Neural progenitor cell (in vitro differentiated cells): ENCODE measurements around the gene TOR1AIP2. TPM values are rescaled to one million over a fixed set of nuclear protein-coding genes. Genes with fewer than 3 reads are reported as not detected.

ENCODE experiments used
- DNase-seq: peaks from one replicate; pipeline ENCODE4 v3.0.0-alpha.2; 2016; ENCODE audit warnings: low spot score
- H2AFZ ChIP-seq: fragments of 200-600 bp; sonication (generic); replicated peaks from 2 replicates; pipeline ENCODE4 v1.6.1; 2016; ENCODE audit warnings: antibody characterized with exemption
- H3F3A ChIP-seq: fragments of 200-600 bp; sonication (generic); 2 replicates; pipeline ENCODE4 v1.6.1; 2016; ENCODE audit warnings: antibody characterized with exemption, low read depth
- H3K27ac ChIP-seq: fragments of 200-600 bp; sonication (generic); 2 replicates; pipeline ENCODE4 v1.5.1; 2016; ENCODE audit warnings: mild to moderate bottlenecking
- H3K27me3 ChIP-seq: fragments of 200-600 bp; sonication (generic); 2 replicates; pipeline ENCODE4 v1.6.1; 2016; ENCODE audit warnings: mild to moderate bottlenecking, moderate library complexity
- H3K36me3 ChIP-seq: fragments of 200-600 bp; sonication (generic); 2 replicates; pipeline ENCODE4 v1.5.1; 2016
- H3K4me1 ChIP-seq: fragments of 200-600 bp; sonication (generic); 2 replicates; pipeline ENCODE4 v1.6.1; 2016; ENCODE audit warnings: mixed run types
- H3K4me2 ChIP-seq: fragments of 200-600 bp; sonication (generic); 2 replicates; pipeline ENCODE4 v1.6.1; 2016
- H3K4me3 ChIP-seq: fragments of 200-600 bp; sonication (generic); 2 replicates; pipeline ENCODE4 v1.5.1; 2016
- H3K79me2 ChIP-seq: fragments of 200-600 bp; sonication (generic); 2 replicates; pipeline ENCODE4 v1.6.1; 2016; ENCODE audit warnings: low read depth
- H3K9ac ChIP-seq: fragments of 200-600 bp; sonication (generic); 2 replicates; pipeline ENCODE4 v1.6.1; 2016
- H3K9me3 ChIP-seq: fragments of 200-600 bp; sonication (generic); 2 replicates; pipeline ENCODE4 v1.5.1; 2016; ENCODE audit warnings: low read depth
- H4K20me1 ChIP-seq: fragments of 200-600 bp; sonication (generic); 2 replicates; pipeline ENCODE4 v1.6.1; 2016; ENCODE audit warnings: low read depth
- H3K27ac Mint-ChIP-seq: 3 replicates; pipeline ENCODE4 v1.8.0; 2021; ENCODE audit warnings: mixed read lengths
- H3K27me3 Mint-ChIP-seq: 2 replicates; pipeline ENCODE4 v1.8.0; 2022; ENCODE audit warnings: low read depth, mild to moderate bottlenecking, inconsistent platforms, moderate library complexity, mixed read lengths; ENCODE audit not compliant: insufficient read depth
- H3K36me3 Mint-ChIP-seq: 3 replicates; pipeline ENCODE4 v1.8.0; 2021; ENCODE audit warnings: mixed read lengths
- H3K4me1 Mint-ChIP-seq: 3 replicates; pipeline ENCODE4 v1.8.0; 2021; ENCODE audit warnings: mixed read lengths
- H3K4me3 Mint-ChIP-seq: 3 replicates; pipeline ENCODE4 v1.8.0; 2021; ENCODE audit warnings: mild to moderate bottlenecking, moderate library complexity, mixed read lengths
- H3K9me3 Mint-ChIP-seq: 3 replicates; pipeline ENCODE4 v1.8.0; 2020; ENCODE audit warnings: mixed read lengths
- EZH2 ChIP-seq: fragments of 200-600 bp; sonication (generic); IDR thresholded peaks from 2 replicates; pipeline ENCODE4 v1.6.1; 2017; ENCODE audit warnings: antibody characterized with exemption, mild to moderate bottlenecking, moderate library complexity
- EZH2phosphoT487 ChIP-seq: fragments of 200-600 bp; sonication (generic); IDR thresholded peaks from 2 replicates; pipeline ENCODE4 v1.6.1; 2017; ENCODE audit warnings: antibody characterized with exemption
- total RNA-seq: library from RNA; depleted of rRNA; stranded (reverse); fragments of >200 nt; gene quantifications from 2 replicates; pipeline ENCODE4 v1.2.3, GENCODE V29; 2015; ENCODE audit warnings: low replicate concordance
- TF ChIP-seq, protein P1 (sequence below): fragments of 200-600 bp; sonication (generic); IDR thresholded peaks from 2 replicates; pipeline ENCODE4 v1.5.1; 2017; ENCODE audit warnings: antibody characterized with exemption, mild to moderate bottlenecking

TOR1AIP2 gene
- total RNA-seq, 1 donor from 2014 or later, result 89.5 TPM

DNA sequence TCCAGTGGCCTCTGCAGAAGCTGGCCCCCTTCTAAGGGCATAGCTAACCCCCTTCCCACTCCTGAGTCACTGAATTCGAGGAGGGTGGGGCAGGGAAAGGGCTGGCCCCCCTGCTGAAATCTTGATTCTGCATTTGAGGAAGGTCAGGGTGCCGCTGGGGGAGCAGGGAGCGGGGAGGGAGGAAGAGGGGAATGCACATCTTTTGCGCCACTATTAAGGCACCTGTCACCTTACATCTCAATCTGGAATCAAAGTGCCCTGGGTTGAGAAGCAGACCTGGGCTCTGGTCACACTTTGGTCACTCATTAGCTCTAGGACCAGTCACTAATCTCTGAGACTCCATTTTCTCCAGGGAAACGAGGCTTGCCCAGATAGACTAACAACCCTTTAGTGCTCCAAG is 62.0 kb downstream of the TOR1AIP2 start:
- no peaks in the 10 kb centered on the region for H3F3A ChIP-seq
- TF ChIP-seq EZH2, result no peak
- TF ChIP-seq EZH2phosphoT487, result no peak
- TF ChIP-seq, protein P1, sequence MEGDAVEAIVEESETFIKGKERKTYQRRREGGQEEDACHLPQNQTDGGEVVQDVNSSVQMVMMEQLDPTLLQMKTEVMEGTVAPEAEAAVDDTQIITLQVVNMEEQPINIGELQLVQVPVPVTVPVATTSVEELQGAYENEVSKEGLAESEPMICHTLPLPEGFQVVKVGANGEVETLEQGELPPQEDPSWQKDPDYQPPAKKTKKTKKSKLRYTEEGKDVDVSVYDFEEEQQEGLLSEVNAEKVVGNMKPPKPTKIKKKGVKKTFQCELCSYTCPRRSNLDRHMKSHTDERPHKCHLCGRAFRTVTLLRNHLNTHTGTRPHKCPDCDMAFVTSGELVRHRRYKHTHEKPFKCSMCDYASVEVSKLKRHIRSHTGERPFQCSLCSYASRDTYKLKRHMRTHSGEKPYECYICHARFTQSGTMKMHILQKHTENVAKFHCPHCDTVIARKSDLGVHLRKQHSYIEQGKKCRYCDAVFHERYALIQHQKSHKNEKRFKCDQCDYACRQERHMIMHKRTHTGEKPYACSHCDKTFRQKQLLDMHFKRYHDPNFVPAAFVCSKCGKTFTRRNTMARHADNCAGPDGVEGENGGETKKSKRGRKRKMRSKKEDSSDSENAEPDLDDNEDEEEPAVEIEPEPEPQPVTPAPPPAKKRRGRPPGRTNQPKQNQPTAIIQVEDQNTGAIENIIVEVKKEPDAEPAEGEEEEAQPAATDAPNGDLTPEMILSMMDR, result no peak
- H3K4me3 ChIP-seq, result peak overlapping the region; percentile 58
- no peak for DNase-seq
- Mint-ChIP-seq H3K9me3 (no peaks in the 10 kb centered on the region), H3K27me3 (peaks cover 6% of the 10 kb centered on the region), H3K36me3 (no peaks in the 10 kb centered on the region), H3K4me3 (peak overlapping the region; percentile 90), H3K4me1 (peaks cover 44% of the 10 kb centered on the region), H3K27ac (peak overlapping the region; percentile 33)
- peaks cover 12% of the 10 kb centered on the region for H3K4me1 ChIP-seq
- no peak overlapping the region for H3K27ac ChIP-seq
- no peaks in the 10 kb centered on the region for H3K9me3 ChIP-seq
- no peak overlapping the region for H3K9ac ChIP-seq
- H3K79me2 ChIP-seq, result no peaks in the 10 kb centered on the region
- H3K4me2 ChIP-seq, result peak overlapping the region; percentile 96
- H3K36me3 ChIP-seq, result no peaks in the 10 kb centered on the region
- no peaks in the 10 kb centered on the region for H4K20me1 ChIP-seq
- peaks cover 38% of the 10 kb centered on the region for H3K27me3 ChIP-seq
- peak overlapping the region; percentile 99 for H2AFZ ChIP-seq

DNA sequence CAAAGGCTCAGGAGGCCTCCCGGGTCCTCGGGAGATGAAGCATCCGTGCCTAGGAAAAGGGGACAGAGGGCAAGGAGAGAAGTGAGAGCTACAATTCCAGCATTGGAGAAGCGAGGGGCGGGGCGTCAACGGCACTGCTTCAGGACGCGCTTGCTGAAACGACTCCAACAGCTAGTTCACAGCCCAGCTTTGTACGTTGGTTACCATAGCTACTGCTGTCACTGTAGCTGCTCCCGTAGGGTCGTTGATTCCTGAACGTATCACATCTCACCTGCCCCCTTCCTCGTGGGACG is 63.1 kb downstream of the TOR1AIP2 start:
- peak overlapping the region; percentile 96 for H3K4me2 ChIP-seq
- H3K4me3 ChIP-seq, result peak overlapping the region; percentile 58
- Mint-ChIP-seq H3K27ac (no peak overlapping the region), H3K4me3 (peak overlapping the region; percentile 90), H3K27me3 (peaks cover 7% of the 10 kb centered on the region), H3K36me3 (no peaks in the 10 kb centered on the region), H3K9me3 (no peaks in the 10 kb centered on the region), H3K4me1 (peaks cover 52% of the 10 kb centered on the region)
- no peak overlapping the region for H3K27ac ChIP-seq
- no peaks in the 10 kb centered on the region for H3K79me2 ChIP-seq
- no peak overlapping the region for H3K9ac ChIP-seq
- no peaks in the 10 kb centered on the region for H3K36me3 ChIP-seq
- H3F3A ChIP-seq, result no peaks in the 10 kb centered on the region
- TF ChIP-seq EZH2phosphoT487 (no peak), EZH2 (no peak)
- TF ChIP-seq, protein P1, result no peak
- peaks cover 12% of the 10 kb centered on the region for H3K4me1 ChIP-seq
- peak overlapping the region; percentile 99 for H2AFZ ChIP-seq
- peaks cover 38% of the 10 kb centered on the region for H3K27me3 ChIP-seq
- no peaks in the 10 kb centered on the region for H3K9me3 ChIP-seq
- DNase-seq, result no peak
- H4K20me1 ChIP-seq, result no peaks in the 10 kb centered on the region

DNA sequence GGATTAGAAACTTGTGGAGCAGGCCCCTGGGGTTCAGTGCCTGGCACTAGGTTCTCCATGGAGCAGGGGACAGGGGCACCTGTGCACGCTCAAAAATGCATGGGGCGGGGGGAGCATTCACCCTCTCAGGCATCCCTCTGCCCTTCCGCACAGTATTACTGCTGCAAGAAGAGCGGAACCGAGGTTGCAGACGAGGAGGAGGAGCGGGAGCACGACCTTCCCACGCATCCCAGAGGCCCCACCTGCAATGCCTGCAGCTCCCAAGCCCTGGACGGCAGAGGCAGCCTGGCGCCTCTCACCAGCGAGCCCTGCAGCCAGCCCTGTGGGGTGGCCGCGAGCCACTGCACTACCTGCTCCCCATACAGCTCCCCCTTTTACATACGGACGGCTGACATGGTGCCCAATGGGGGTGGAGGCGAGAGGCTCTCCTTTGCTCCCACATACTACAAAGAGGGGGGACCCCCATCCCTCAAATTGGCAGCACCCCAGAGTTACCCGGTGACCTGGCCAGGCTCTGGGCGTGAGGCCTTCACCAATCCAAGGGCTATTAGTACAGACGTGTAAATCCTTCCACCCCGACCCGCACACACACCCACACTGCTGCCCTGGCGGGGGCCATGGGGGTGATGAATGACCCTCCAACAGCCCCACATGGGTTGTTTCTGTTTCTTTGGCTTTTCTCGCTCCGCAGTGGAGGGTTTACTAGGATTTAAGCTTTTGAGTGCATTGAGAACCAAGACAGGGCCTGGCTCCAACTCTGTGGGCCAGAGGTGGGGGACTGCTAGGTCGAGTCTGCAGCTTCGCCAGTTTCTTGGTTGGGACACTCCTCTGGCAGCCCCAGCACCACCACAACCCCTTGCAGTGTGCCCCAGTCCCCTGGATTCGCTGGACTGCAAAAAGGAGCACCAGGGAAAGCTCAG is 63.7 kb downstream of the TOR1AIP2 start:
- H3K4me1 Mint-ChIP-seq, result peaks cover 51% of the 10 kb centered on the region
- Histone ChIP-seq H3K9ac (no peak overlapping the region), H3K4me3 (peak overlapping the region; percentile 58), H3F3A (no peaks in the 10 kb centered on the region), H3K27ac (no peak overlapping the region), H2AFZ (peak overlapping the region; percentile 99), H3K36me3 (no peaks in the 10 kb centered on the region), H3K79me2 (no peaks in the 10 kb centered on the region), H3K4me2 (peak overlapping the region; percentile 96), H4K20me1 (no peaks in the 10 kb centered on the region), H3K27me3 (peaks cover 38% of the 10 kb centered on the region), H3K9me3 (no peaks in the 10 kb centered on the region), H3K4me1 (peaks cover 12% of the 10 kb centered on the region)
- H3K4me3 Mint-ChIP-seq, result peak overlapping the region; percentile 90
- no peak for DNase-seq
- no peak overlapping the region for H3K27ac Mint-ChIP-seq
- TF ChIP-seq, protein P1, result no peak
- TF ChIP-seq EZH2phosphoT487 (no peak), EZH2 (no peak)
- no peaks in the 10 kb centered on the region for H3K36me3 Mint-ChIP-seq
- H3K9me3 Mint-ChIP-seq, result no peaks in the 10 kb centered on the region
- H3K27me3 Mint-ChIP-seq, result peaks cover 7% of the 10 kb centered on the region
